HuH-7.5 (cell line): Measurements from ENCODE around the gene EIF4G3.
A peak's percentile ranks its signal among the peaks of the same experiment; 100 is the strongest.
"Not testable (repeated sequence)": the region's sequence is repeated elsewhere in the genome, so short reads cannot be mapped to it uniquely, and the experiment has no call there.

Experiments
- DNase-seq: peaks from one replicate; pipeline ENCODE4 v3.0.0; 2011; ENCODE audit warnings: low spot score

The EIF4G3 gene

DNA sequence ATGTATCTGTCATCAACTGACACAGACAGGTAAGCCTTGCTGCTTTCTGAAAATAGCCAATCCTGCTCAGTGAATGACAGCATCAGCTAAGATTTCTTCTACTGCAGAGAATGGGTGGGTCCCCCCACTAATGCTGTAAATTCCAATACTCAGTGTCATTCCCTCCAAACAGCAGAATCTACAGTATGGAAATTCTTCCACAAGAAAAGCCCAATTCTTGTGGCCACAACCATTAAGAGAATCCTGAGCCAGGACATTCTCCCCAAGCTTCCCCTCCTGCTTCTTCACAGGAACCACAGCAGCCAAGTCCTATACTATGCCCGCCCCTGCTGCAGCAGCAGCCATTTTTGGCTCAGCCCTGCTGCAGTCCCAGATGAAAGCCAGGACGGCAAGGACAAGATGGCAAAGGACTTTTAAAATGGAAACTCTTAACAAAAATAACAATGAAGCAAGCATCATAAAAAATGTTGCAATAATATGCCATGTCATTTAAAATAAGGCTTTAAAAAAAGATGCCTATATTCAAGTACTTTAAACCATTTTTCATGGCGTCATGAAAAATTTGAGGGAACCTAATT is 26.8 kb downstream of the EIF4G3 start:
- DNase-seq = no peak

DNA sequence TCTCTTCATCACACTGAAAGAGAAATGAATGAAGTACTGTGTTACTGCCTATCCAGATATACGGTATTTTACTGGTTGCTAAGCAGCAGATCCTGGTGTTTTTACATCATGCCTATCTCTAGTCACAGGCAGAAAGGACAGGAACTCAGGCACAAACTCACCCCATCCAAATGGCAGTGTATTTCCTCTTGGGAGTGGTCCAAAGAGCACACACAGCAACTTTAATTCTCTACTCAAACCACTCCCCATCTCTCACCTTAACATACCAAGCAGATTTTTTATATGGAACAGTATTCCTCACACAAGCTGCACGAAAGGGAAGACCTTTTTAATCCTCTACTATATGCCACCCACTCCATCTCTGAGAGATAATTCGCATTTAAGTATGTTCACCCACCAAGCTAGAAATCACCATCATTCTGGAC is 27.3 kb downstream of the EIF4G3 start:
- no peak for DNase-seq

DNA sequence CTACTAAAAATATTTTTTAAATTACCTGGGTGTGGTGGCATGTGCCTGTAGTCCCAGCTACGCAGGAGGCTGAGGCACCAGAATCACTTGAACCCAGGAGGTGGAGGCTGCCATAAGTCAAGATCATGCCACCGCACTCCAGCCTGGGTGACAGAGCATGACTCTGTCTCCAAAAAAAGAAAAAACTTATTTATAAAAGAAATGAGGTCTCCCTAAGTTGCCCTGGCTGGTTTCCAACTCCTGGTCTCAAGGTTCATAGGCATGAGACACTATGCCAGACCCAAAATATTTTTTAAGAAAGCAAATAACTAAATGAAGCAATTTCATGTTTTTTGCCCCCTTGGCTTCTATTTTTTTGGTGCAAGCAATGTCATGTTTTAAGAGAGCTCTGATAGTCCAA is 32.9 kb downstream of the EIF4G3 start:
- DNase-seq = no peak

DNA sequence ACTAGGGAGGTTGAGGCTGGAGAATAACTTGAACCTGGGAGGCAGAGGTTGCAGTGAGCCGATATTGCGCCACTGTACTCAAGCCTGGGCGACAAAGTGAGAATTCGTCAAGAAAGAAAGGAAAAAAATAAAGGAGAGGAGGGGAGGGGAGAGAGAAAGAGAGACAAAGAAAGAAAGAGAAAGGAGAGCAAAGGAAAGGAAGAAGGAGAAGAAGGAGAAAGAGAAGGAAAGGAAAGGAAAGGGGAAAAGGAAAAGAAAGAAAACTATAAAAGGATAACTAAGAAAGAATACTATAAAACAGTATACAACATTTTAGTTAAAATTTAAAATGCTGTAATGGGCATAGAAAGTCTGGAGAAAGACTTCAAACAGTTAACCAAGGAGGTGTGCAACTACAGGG is 33.6 kb downstream of the EIF4G3 start:
- DNase-seq = no peak

DNA sequence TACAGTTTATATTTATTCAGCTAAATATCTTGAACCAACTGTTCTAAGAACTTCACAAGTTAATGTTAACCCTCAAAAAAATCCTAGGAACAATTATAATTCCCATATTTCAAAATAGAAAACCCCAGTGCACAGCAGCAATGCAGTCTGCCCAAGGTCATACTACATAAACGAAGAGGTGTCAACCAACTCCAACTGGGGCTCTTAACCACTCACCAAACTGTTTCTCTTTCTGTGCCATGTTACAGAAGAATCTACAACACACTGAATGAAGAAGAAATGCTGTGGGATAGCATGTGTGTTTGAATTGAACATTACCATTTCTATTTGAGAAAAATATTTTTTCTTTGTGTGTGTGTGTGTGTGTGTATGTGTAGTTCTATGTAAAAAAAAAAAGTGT is 35.7 kb downstream of the EIF4G3 start:
- no peak for DNase-seq

DNA sequence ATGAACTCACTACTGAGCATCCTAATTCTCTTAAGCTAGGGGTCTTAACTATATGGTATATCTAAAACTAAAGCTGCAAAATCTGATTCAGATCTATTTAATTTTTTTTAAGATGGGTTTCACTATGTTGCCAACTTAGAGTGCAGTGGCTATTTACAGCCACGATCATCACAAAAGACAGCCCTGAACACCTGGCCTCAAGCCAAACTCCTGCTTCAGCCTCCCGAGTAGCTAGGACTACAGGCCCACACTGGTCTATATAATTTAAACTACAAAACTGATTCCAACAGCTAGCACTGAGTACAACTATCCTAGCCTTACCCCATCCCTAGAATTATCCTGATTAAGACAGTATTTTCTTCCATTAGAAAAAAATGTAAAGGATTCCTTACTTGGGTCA is 37.1 kb downstream of the EIF4G3 start:
- DNase-seq = no peak

DNA sequence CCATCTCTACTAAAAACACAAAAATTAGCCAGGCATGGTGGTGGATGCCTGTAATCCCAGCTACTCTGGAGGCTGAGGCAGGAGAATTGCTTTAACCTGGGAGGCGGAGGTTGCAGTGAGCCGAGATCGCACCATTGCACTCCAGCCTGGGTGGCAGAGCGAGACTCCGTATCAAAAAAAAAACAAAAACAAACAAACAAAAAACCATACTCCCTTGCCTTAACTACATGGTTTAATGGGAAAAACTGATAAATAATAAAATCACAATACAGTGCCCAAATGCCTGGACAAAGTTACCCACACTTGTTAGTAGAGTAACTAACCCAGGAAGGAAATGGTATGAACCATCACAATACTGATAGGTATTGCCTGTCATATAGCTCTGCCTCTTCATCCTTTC is 40.4 kb downstream of the EIF4G3 start:
- not testable (repeated sequence) for DNase-seq

DNA sequence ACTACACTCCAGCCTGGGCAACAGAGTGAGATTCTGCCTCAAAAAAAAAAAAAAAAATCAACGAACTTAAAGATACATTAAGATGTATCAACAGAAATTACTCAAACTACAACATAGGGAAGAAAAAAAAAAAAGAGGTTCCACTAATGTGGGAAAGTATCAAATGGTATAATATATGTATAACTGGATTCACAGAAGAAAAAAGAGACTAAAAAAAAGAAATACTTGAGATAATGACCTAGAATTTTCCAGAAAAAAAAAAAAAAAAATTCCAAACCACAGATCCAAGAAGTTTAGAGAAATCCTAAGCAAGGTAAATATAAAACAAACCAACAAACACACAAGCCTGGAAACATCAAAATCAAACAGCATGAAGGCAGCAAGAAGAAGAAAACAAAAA is 45.5 kb downstream of the EIF4G3 start:
- DNase-seq = no peak

DNA sequence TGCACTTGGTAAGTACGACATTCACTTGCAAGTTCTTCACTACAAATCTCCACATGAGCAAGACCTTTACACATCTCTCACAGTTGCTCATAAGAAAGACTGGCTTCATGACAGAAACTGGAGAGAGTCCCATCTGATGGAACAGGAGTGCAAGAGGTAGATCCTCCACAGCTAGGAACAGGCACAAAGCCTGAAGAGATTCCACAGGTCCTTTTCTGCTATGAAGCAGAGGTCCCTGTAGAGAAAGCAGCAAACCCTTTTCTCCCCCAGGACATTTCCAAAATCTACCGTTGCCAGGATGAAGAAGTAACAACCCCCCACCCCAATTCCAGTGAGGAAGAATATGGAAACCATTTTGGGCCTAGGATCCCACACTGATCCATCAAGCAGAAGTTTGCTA is 47.3 kb downstream of the EIF4G3 start:
- DNase-seq = no peak

DNA sequence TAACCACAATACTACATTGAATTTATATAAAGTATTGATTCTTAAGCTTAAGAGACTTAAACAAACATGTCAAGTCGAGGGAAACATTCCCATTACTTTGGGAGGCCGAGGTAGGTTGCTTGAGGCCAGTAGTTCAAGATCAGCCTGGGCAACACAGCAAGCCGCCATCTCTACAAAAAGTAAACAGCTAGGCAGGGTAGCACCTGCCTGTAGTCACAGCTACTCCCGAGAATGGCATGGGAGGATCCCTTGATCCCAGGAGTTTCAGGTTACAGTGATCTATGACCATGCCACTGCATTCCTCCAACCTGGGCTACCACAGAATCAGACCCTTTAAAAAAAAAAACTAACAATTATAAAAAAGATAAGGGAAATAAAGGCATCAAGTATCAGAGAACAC is 50.4 kb downstream of the EIF4G3 start:
- no peak for DNase-seq

DNA sequence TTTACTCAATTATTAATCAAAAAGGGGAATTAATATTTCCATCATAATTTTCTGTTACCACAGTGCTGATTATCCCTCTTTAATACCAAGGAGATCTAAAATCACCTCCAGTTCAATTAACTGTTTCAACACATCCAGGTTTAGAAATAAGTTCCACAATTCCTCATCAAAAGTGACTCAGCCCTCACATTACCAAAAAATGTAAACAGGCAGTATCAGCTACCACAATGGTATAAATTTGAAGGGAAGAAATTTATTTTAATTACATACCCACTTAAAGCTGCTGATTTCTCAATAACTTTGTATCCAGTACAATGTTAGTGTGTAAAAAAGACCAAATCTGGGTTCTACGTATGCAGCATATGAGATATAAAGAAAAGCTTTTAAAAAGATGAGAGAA is 51.9 kb downstream of the EIF4G3 start:
- DNase-seq = no peak

DNA sequence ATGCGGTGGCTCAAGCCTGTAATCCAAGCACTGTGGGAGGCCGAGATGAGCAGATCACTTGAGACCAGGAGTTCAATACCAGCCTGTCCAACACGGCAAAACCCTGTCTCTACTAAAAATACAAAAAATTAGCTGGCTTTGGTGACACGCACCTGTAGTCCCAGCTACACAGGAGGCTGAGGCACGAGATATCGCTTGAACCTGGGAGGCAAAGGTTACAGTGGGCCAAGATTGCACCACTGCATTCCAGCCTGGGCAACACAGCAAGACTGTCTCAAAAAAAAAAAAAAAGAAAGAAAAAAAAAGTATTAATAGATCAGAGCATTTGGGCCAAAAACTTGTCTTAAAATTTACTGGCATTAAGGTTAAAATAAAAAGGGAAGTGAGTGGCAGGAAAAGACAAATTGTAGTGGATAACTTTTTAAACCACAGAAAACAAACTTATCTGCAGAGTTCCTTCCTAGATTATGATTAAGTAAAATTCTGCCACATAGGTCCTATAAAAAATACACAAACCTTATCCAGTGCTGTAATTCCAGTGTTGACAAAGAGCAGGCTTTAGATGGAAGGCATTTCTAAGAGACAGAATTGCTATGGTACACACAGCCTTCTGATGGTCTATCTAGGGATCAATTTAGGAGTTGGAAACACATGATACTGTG is 53.3 kb downstream of the EIF4G3 start:
- no peak for DNase-seq

DNA sequence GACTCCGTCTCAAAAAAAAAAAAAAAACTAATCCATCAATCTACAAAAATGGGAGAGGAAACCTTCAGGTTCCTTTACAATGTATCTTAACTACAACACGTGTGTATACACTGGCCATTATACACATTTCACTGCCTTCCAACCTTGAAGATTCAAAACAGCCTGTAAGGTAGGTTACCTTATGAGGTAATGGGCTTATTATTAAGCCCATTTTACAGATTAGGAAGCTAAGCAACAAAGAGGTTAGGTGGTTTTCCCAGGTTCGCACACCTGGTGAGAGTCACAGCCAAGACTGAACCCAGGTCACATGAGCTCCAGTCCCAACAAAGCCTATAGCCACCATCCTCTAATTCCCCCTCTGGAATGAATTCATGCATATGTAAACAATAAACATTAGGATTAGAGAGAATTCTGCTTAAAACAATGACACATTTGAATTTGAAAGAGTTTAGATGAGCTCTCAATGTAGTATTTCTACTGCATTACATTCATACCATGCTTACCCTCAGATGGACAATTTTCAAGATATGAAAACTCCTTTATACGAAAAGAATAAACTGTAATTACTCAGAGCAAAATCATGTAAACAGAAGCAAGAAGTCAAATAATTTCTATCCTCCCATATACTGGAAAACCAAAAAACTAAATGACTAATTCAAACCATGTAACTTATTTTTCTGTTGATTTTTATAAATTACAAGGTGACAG is 54.8 kb downstream of the EIF4G3 start:
- DNase-seq = no peak

DNA sequence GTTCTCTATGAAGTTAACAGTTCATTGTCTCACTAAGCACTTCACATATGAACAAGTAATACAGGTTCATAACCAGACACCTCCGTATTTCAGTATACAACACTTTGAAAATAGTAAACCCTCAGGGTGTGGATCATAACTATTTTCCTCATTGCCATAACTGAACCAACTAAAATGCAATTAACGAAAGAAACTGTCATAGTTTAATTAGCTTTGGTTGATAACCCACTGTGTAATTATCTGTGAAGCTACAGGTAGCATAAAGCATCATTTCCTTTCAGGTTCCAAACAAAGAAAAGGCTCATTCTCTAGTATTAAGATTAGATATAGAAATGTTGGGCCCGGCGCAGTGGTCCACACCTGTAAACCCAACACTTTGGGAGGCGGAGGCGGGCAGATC is 58.5 kb downstream of the EIF4G3 start:
- no peak for DNase-seq

DNA sequence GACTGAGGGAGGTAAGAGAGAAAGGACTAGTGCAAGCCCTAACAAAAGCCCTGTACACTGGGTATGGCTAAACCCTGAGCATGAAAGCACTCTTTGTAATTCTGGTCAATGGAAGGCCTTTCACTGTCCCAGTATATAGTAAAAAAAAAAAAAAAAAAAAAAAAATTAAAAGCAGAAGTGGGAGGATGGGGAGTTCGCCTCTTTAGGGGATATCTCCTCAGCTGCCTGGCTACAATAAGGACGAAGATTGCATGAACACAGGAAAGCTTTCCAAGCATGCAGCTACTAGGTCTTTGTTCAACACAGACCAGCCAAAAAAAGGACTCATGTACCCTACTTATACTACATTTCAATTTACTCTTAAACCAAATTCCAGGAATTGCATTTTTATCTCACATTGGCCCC is 59.1 kb downstream of the EIF4G3 start:
- no peak for DNase-seq

DNA sequence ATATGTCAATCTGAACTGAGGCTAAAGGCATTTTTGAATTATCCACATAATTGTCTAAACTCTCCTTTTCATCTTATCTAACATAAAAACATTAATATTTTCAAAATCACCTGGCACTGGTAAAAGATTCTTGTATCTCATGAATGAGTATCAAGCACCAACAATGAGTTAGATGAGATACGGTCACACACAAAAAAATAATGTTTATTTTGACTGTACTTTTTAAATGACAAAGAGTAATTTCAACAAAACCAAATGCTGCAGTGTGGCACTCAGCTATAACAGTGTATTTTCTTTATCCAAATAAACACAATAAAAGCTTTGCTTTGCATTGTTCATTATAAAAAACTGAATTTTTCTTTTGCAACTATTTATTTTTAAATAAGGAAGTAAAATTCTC is 59.5 kb downstream of the EIF4G3 start:
- DNase-seq = no peak

DNA sequence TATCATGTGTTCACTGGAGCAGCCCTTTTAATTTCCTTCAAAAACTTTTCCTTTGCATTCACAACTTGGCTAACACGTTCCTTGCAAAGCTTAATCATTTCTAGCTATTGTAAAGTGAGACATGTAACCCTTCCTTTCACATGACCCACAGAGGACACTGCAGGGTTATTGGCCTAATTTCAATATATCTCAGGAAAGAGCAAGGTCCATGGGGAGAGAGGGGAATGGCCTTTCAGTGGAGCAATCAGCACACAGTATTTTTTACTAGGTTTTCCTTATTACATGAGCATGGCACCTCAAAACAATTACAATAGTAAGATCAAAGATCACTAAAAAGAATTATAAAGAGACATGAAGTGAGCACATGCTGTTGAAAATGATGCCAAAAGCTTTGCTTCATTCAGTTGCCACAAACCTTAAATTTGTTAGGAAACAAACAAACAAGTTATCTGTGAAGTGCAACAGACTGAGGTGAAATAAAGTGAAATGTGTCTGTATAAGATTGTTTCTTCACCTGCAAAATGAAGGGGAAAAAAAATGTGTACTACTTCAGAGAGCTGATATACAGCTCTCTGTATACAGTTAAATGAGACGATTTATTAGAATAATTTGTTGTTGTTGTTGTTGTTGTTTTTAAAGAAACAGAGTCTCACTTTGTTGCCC is 61.5 kb downstream of the EIF4G3 start:
- DNase-seq = peak; percentile 16

DNA sequence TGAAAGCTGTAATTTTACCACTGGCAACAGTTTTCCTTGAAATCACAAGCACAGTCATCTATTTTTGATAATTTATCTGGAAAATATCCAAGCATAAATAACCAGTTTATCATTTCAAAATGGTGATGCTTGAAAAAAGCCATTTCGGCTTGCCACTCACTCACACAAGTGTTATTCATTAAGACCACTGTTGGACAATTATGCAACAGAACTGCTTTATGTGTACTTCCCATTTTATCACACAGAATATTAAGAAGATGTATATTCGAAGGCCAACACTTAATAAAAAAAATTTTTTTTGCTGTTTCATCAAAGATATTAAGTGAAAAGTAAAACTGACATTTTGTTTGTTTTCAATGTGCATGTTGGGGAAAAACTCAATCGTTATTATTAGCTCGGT is 62.3 kb downstream of the EIF4G3 start:
- DNase-seq = no peak

DNA sequence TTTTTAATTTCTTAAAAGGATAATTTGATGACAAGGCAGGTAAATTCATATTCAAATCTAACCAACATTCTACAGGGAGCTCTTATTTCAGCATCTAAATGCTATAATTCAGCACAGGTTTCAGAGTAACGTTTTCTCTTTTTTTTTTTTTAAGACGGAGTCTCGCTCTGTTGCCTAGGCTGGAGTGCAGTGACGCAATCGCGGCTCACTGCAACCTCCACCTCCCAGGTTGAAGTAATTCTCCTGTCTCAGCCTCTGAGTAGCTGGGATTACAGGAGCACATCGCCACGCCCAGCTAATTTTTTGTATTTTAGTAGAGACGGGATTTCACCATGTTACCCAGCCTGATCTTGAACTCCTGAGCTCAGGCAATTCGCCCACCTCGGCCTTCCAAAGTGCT is 66.5 kb downstream of the EIF4G3 start:
- DNase-seq = no peak

DNA sequence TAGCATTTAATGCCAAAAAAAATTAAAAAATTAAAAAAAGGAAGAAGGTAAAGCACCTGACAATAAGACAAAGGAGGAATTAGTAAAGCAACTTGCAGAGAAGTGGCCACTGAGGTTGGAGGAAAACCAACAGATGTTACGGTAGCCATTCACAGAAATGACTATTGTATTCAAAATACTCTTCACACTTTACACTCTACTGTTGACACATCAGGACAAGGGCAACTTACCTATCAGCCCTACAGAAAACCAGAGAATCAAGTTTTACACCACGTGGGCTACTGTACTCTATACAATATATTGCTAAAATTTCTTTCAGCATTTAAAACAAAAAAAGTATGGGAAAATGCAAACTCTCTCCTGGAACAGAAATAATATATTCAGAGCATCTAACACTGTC is 70.0 kb downstream of the EIF4G3 start:
- no peak for DNase-seq

DNA sequence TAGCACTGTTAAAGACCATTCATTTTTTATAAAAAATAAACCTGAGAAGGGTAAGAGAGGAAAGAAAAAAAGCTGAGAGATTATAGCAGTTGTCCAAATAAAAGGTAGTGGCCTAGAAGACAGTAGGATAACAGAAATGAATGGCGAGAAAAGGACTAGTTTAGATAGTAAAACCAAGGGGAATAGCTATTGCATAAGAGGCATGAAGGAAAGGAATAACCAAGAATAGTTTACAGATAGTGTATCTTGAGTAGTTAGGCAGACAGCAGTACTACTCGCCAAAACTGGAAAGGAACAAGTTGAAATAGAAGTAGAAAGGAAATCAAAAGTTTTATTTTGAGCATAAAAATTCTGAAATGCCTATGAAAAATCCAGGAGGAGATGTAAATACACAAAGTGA is 70.5 kb downstream of the EIF4G3 start:
- no peak for DNase-seq

DNA sequence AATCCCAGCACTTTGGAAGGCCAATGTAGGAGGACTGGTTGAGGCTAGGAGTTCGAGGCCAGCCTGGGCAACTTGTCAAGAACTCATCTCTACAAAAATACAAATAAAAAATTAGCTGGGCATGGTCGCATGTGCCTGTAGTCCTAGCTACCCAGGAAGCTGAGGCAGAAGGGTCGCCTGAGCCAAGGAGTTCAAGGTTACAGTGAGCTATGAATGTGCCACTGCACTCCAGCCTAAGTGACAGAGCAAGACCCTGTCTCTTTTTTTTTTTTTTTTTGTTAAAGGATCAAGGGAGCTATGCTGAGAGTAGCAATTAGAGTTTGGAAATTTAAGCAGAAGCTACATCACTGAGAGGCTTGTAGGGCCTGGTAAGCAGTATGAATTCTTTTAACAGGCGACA is 70.9 kb downstream of the EIF4G3 start:
- DNase-seq = no peak

DNA sequence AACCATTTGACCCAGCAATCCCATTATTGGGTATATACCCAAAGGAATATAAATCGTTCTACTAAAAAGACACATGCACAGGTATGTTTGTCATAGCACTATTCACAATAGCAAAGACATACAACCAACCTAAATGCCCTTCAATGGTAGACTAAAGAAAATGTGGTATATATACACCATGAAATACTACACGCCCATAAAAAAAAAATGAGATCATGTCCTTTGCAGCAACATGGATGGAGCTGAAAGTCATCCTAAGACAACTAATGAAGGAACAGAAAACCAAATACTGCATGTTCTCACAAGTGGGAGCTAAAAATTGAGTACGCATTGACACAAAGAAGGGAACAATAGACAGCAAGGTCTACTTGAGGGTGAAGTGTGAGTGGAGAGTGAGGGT is 72.0 kb downstream of the EIF4G3 start:
- no peak for DNase-seq
